Ishikawa (cell line): ENCODE results near the gene ULK4.

Experiments used
- CEBPB ChIP-seq: IDR thresholded peaks from 2 replicates; pipeline ENCODE4 v1.6.1; 2012
- CREB1 ChIP-seq: IDR thresholded peaks from 2 replicates; pipeline ENCODE4 v1.6.1; 2012; ENCODE audit warnings: low read depth
- EGR1 ChIP-seq: IDR thresholded peaks from 2 replicates; pipeline ENCODE4 v1.6.1; 2012
- EP300 ChIP-seq: IDR thresholded peaks from 2 replicates; pipeline ENCODE4 v1.6.1; 2012; ENCODE audit warnings: borderline replicate concordance
- FOXM1 ChIP-seq: IDR thresholded peaks from 2 replicates; pipeline ENCODE4 v1.6.1; 2012; ENCODE audit warnings: low read depth, borderline replicate concordance
- NFIC ChIP-seq: IDR thresholded peaks from 2 replicates; pipeline ENCODE4 v1.6.1; 2012
- RAD21 ChIP-seq: IDR thresholded peaks from 2 replicates; pipeline ENCODE4 v1.6.1; 2012; ENCODE audit warnings: low read depth
- TAF1 ChIP-seq: IDR thresholded peaks from 2 replicates; pipeline ENCODE4 v1.6.1; 2012; ENCODE audit warnings: low read depth, mild to moderate bottlenecking
- TCF12 ChIP-seq: IDR thresholded peaks from 2 replicates; pipeline ENCODE4 v1.6.1; 2012; ENCODE audit warnings: low read depth
- TEAD4 ChIP-seq: IDR thresholded peaks from 2 replicates; pipeline ENCODE4 v1.6.1; 2012
- YY1 ChIP-seq: IDR thresholded peaks from 2 replicates; pipeline ENCODE4 v1.6.1; 2012; ENCODE audit warnings: low read depth
- ZBTB7A ChIP-seq: IDR thresholded peaks from 2 replicates; pipeline ENCODE4 v1.6.1; 2012; ENCODE audit warnings: low read depth
- TF ChIP-seq, protein P1 (sequence below): IDR thresholded peaks from 2 replicates; pipeline ENCODE4 v1.6.1; 2012
- TF ChIP-seq, protein P2 (sequence below): IDR thresholded peaks from 2 replicates; pipeline ENCODE4 v1.6.1; 2012
- TF ChIP-seq, protein P3 (sequence below): IDR thresholded peaks from 2 replicates; pipeline ENCODE4 v1.6.1; 2012; ENCODE audit warnings: low read depth, mild to moderate bottlenecking

The ULK4 gene

DNA sequence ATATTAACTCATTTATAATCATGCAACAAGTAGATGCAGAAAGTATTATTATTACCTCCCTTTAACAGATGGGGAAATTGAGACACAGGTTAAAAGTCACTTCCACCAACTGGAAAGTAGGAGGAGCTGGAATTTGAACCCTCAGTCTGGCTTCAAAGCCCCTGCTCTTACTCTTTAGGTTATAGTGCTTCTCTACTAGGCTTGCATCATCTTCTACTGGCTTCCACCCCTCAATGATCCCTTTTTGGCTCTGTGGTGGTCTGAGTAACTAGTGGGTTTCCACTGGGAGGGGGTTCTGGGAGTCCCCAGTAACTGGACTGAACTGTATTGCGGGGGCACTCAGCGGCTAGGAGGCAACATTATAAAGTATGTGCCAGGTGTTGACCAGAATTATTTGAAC, 671.6 kb downstream of the ULK4 start:
- TF ChIP-seq ZBTB7A (no peak), YY1 (no peak), NFIC (no peak), FOXM1 (no peak), EGR1 (no peak), CEBPB (no peak), TAF1 (no peak), EP300 (no peak), CREB1 (no peak), TCF12 (no peak), RAD21 (no peak), TEAD4 (no peak)
- TF ChIP-seq, protein P1, sequence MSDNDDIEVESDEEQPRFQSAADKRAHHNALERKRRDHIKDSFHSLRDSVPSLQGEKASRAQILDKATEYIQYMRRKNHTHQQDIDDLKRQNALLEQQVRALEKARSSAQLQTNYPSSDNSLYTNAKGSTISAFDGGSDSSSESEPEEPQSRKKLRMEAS = no peak
- TF ChIP-seq, protein P2, sequence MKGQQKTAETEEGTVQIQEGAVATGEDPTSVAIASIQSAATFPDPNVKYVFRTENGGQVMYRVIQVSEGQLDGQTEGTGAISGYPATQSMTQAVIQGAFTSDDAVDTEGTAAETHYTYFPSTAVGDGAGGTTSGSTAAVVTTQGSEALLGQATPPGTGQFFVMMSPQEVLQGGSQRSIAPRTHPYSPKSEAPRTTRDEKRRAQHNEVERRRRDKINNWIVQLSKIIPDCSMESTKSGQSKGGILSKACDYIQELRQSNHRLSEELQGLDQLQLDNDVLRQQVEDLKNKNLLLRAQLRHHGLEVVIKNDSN = no peak
- TF ChIP-seq, protein P3, sequence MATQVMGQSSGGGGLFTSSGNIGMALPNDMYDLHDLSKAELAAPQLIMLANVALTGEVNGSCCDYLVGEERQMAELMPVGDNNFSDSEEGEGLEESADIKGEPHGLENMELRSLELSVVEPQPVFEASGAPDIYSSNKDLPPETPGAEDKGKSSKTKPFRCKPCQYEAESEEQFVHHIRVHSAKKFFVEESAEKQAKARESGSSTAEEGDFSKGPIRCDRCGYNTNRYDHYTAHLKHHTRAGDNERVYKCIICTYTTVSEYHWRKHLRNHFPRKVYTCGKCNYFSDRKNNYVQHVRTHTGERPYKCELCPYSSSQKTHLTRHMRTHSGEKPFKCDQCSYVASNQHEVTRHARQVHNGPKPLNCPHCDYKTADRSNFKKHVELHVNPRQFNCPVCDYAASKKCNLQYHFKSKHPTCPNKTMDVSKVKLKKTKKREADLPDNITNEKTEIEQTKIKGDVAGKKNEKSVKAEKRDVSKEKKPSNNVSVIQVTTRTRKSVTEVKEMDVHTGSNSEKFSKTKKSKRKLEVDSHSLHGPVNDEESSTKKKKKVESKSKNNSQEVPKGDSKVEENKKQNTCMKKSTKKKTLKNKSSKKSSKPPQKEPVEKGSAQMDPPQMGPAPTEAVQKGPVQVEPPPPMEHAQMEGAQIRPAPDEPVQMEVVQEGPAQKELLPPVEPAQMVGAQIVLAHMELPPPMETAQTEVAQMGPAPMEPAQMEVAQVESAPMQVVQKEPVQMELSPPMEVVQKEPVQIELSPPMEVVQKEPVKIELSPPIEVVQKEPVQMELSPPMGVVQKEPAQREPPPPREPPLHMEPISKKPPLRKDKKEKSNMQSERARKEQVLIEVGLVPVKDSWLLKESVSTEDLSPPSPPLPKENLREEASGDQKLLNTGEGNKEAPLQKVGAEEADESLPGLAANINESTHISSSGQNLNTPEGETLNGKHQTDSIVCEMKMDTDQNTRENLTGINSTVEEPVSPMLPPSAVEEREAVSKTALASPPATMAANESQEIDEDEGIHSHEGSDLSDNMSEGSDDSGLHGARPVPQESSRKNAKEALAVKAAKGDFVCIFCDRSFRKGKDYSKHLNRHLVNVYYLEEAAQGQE = no peak

DNA sequence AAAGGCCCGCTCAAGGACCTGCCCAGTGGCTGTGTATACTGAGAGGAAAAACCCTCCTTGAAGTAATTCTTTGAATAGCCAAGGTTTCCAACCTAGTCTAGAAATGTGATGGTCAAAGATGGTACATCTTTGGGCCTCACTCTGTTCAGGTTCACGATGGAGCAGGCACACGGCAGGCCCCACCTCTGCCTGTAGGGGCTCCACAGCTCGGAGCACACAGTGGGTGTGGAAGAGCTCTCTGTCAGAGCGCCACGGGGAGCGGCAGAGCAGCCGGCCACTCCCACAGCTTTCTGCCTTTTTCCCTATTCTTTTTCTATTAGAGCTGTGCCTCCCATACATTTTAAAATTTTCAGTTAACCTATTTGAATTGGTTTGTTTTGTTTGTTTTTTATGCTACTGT, 673.1 kb downstream of the ULK4 start:
- TF ChIP-seq TAF1 = no peak

DNA sequence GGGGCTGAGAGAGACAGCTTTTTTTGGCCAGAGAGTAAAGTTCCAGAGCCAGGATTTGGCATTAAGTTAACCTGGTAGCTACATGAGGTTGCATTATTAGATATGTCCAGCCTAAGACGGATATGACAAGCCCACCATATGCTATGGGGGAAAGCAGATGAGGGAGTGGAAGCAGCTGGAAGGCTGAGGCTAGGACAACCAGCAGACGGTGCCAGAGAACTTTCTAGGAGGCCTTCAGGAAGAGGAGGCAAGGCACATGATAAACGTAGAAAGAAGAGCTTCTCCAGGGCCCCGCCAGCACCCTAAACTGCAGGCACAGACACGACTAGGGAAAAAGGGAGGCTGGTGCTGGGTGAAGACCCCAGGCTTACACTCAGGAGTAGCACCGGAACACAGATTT, 675.6 kb downstream of the ULK4 start:
- TF ChIP-seq RAD21 = no peak
- TF ChIP-seq TCF12 = no peak
- TF ChIP-seq TEAD4 = no peak
- TF ChIP-seq, protein P3 = no peak
- no peak for TF ChIP-seq EGR1
- no peak for TF ChIP-seq EP300
- TF ChIP-seq, protein P2 = no peak
- no peak for TF ChIP-seq CEBPB
- TF ChIP-seq TAF1 = no peak
- TF ChIP-seq, protein P1 = no peak
- no peak for TF ChIP-seq FOXM1
- TF ChIP-seq YY1 = no peak
- TF ChIP-seq NFIC = no peak

DNA sequence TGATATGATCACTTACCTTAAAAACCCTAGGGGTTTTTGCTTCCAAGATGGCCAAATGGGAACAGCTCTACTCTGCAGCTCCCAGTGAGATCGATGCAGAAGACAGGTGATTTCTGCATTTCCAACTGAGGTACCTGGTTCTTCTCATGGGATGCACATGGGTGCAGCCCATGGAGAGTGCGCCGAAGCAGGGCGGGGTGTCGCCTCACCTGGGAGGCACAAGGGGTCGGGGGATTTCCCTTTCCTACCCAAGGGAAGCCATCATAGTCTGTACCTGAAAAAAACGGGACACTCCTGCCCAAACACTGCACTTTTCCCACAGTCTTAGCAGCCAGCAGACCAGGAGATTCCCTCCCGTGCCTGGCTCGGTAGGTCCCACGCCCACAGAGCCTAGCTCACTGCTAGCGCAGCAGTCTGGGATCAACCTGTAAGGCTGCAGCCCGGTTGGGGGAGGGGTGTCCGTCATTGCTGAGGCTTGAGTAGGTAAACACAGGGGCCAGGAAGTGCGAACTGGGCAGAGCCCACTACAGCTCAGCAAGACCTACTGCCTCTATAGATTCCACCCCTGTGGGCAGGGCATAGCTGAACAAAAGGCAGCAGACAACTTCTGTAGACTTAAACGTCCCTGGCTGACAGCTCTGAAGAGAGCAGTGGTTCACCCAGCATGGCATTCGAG, 684.0 kb downstream of the ULK4 start:
- TF ChIP-seq ZBTB7A (no peak), EP300 (no peak), YY1 (no peak), EGR1 (no peak), CEBPB (no peak), CREB1 (no peak), NFIC (no peak), TCF12 (no peak), RAD21 (no peak), TEAD4 (no peak), TAF1 (no peak), FOXM1 (no peak)
- TF ChIP-seq, protein P2 = no peak
- TF ChIP-seq, protein P1 = no peak
- TF ChIP-seq, protein P3 = no peak
